Calu3 (cell line): ENCODE data around the gene FBXO40. TPM values are rescaled to one million over a fixed set of nuclear protein-coding genes. Genes with fewer than 3 reads are reported as not detected.

Source experiments
- BruUV-seq: library from RNA; stranded (reverse); fragments of 400-500 nt; replicated peaks from 2 replicates; lab custom pipeline; 2021; lab: Mats Ljungman, UMichigan
- CTCF ChIA-PET: fragments of 300-600 bp; sonication (Branson Sonifier 250); formaldehyde crosslinking; loops from one replicate; lab custom pipeline; 2022; ENCODE audit warnings: antibody characterized with exemption; lab: Charles Lee
- DNase-seq: peaks from one replicate; pipeline ENCODE4 v3.0.0; 2022
- H3K27ac Mint-ChIP-seq: one replicate; pipeline ENCODE4 v1.8.0; 2022; ENCODE audit warnings: mixed read lengths; ENCODE audit not compliant: unreplicated experiment
- H3K27me3 Mint-ChIP-seq: one replicate; pipeline ENCODE4 v1.8.0; 2022; ENCODE audit warnings: mixed read lengths; ENCODE audit not compliant: unreplicated experiment
- H3K36me3 Mint-ChIP-seq: one replicate; pipeline ENCODE4 v1.8.0; 2022; ENCODE audit warnings: mild to moderate bottlenecking, moderate library complexity, mixed read lengths; ENCODE audit not compliant: insufficient read depth, unreplicated experiment
- H3K4me1 Mint-ChIP-seq: one replicate; pipeline ENCODE4 v1.8.0; 2022; ENCODE audit warnings: mild to moderate bottlenecking, low read depth, mixed read lengths; ENCODE audit not compliant: unreplicated experiment
- H3K4me3 Mint-ChIP-seq: one replicate; pipeline ENCODE4 v1.8.0; 2022; ENCODE audit warnings: mild to moderate bottlenecking, low read depth, moderate library complexity, mixed read lengths; ENCODE audit not compliant: unreplicated experiment
- H3K9me3 Mint-ChIP-seq: one replicate; pipeline ENCODE4 v1.8.0; 2022; ENCODE audit warnings: low read depth, mixed read lengths; ENCODE audit not compliant: unreplicated experiment
- intact Hi-C: fragments of 100-400 bp; cut with micrococcal nuclease; formaldehyde crosslinking; loops from one replicate; pipeline ENCODE4 v1.10.0; 2022; ENCODE audit not compliant: unreplicated experiment
- total RNA-seq: library from RNA; stranded (reverse); gene quantifications from 2 replicates; pipeline ENCODE4 v1.2.3, GENCODE V29; 2022
- TF ChIP-seq, protein P1 (sequence below): fragments of 200-600 bp; IDR thresholded peaks from one replicate; pipeline ENCODE4 v1.8.0; 2022; ENCODE audit warnings: antibody characterized with exemption; ENCODE audit not compliant: unreplicated experiment

Gene FBXO40
- total RNA-seq, 1 experiment from 2014 or later: not detected

- H3K27me3 Mint-ChIP-seq: no peaks in the 10 kb centered on the region
- TF ChIP-seq, protein P1, sequence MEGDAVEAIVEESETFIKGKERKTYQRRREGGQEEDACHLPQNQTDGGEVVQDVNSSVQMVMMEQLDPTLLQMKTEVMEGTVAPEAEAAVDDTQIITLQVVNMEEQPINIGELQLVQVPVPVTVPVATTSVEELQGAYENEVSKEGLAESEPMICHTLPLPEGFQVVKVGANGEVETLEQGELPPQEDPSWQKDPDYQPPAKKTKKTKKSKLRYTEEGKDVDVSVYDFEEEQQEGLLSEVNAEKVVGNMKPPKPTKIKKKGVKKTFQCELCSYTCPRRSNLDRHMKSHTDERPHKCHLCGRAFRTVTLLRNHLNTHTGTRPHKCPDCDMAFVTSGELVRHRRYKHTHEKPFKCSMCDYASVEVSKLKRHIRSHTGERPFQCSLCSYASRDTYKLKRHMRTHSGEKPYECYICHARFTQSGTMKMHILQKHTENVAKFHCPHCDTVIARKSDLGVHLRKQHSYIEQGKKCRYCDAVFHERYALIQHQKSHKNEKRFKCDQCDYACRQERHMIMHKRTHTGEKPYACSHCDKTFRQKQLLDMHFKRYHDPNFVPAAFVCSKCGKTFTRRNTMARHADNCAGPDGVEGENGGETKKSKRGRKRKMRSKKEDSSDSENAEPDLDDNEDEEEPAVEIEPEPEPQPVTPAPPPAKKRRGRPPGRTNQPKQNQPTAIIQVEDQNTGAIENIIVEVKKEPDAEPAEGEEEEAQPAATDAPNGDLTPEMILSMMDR: no peak
- DNase-seq: no peak
- intact Hi-C loops: no loop called here
- BruUV-seq: no TSS peak
- H3K4me1 Mint-ChIP-seq: peaks cover 13% of the 10 kb centered on the region
- CTCF ChIA-PET: no interaction called here
- no peak overlapping the region for H3K27ac Mint-ChIP-seq
- no peaks in the 10 kb centered on the region for H3K9me3 Mint-ChIP-seq
- H3K4me3 Mint-ChIP-seq: no peak overlapping the region
- H3K36me3 Mint-ChIP-seq: no peaks in the 10 kb centered on the region
Measured at GRCh38 chr3:121552379-121552778, 40.8 kb upstream of the FBXO40 start.

GRCh38 chr3:121552797-121553196 is 40.4 kb upstream of the FBXO40 start:
- no peak overlapping the region for H3K4me3 Mint-ChIP-seq
- peaks cover 13% of the 10 kb centered on the region for H3K4me1 Mint-ChIP-seq
- CTCF ChIA-PET: no interaction called here
- intact Hi-C loops: no loop called here
- H3K9me3 Mint-ChIP-seq: no peaks in the 10 kb centered on the region
- DNase-seq: no peak
- H3K27me3 Mint-ChIP-seq: no peaks in the 10 kb centered on the region
- no peak overlapping the region for H3K27ac Mint-ChIP-seq
- no TSS peak for BruUV-seq
- no peaks in the 10 kb centered on the region for H3K36me3 Mint-ChIP-seq
- TF ChIP-seq, protein P1: no peak

DNA sequence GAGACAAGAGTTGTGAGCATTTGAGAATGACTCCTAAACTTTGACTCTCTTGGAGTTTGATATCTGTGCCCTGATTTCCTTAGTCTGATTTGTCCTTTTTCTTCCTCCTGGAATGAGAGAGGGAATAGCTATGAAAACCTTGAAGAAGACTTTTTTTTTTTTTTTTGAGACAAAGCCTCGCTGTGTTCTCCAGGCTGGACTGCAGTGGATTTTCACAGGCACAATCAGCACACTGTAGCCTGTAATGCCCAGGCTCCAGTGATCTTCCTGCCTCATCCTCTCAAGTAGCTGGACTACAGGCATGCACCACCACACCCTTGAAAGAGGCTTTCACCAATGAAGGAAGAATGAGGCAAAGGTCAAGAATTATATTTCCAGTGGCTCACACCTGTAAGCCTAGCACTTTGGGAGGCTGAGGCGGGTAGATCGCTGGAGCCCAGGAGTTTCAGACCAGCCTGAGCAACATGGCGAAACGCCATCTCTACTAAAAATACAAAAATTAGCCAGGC is 35.7 kb upstream of the FBXO40 start:
- Mint-ChIP-seq H3K4me3 (no peak overlapping the region), H3K36me3 (no peaks in the 10 kb centered on the region), H3K27ac (no peak overlapping the region), H3K9me3 (no peaks in the 10 kb centered on the region), H3K4me1 (peaks cover 9% of the 10 kb centered on the region), H3K27me3 (no peaks in the 10 kb centered on the region)
- TF ChIP-seq, protein P1: no peak
- DNase-seq: no peak
- intact Hi-C loops: no loop called here
- BruUV-seq: no TSS peak
- CTCF ChIA-PET: interaction anchor here (0.6 kb wide), 1 partner anchor 778 kb away, joined by 3 read pairs; no protein-coding TSS in a partner anchor

GRCh38 chr3:121562148-121562547 is 31.0 kb upstream of the FBXO40 start:
- H3K27ac Mint-ChIP-seq: no peak overlapping the region
- TF ChIP-seq, protein P1: no peak
- DNase-seq: no peak
- no TSS peak for BruUV-seq
- H3K4me3 Mint-ChIP-seq: no peak overlapping the region
- H3K36me3 Mint-ChIP-seq: no peaks in the 10 kb centered on the region
- CTCF ChIA-PET: no interaction called here
- peaks cover 8% of the 10 kb centered on the region for H3K4me1 Mint-ChIP-seq
- H3K9me3 Mint-ChIP-seq: no peaks in the 10 kb centered on the region
- no peaks in the 10 kb centered on the region for H3K27me3 Mint-ChIP-seq
- intact Hi-C loops: no loop called here
